SH-SY5Y (cell line): ENCODE results near the gene EZH1.

Experiments used
- GATA2 ChIP-seq: IDR thresholded peaks from 2 replicates; pipeline ENCODE4 v1.6.1; 2011; ENCODE audit warnings: mild to moderate bottlenecking, low read depth, low read length
- GATA3 ChIP-seq: IDR thresholded peaks from 2 replicates; pipeline ENCODE4 v1.6.1; 2011; ENCODE audit warnings: low read depth, mild to moderate bottlenecking, low read length, moderate library complexity

GRCh38 chr17:42740699-42741098 is 4.1 kb downstream of the EZH1 start:
- TF ChIP-seq GATA3 = no peak
- no peak for TF ChIP-seq GATA2
